Breast epithelium (tissue), 4 donors: ENCODE data around the gene MET. TPM values are rescaled to one million over a fixed set of nuclear protein-coding genes. Genes with fewer than 3 reads are reported as not detected.

Experiments used
- DNase-seq, 2 donors: peaks; one replicate each; pipeline ENCODE4 v3.0.0-alpha.2; 2019; ENCODE audit warnings: low spot score in 2 of 2
- H3K27ac ChIP-seq, 2 donors: fragments of 200-600 bp; sonication (generic) in 1 of 2; one replicate each; pipeline ENCODE4 v1.5.1; 2016 to 2019; ENCODE audit warnings: mild to moderate bottlenecking in 1 of 2
- H3K27me3 ChIP-seq, 2 donors: fragments of 200-600 bp; sonication (generic) in 1 of 2; one replicate each; pipeline versions ENCODE4 v1.5.1 to v1.6.0; 2017 to 2019; ENCODE audit warnings: control low read depth in 1 of 2, mild to moderate bottlenecking in 1 of 2
- H3K36me3 ChIP-seq: fragments of 200-600 bp; one replicate; pipeline ENCODE4 v1.5.1; 2019
- H3K4me1 ChIP-seq, 2 donors: fragments of 200-600 bp; sonication (generic); one replicate each; pipeline ENCODE4 v1.5.1; 2016 to 2019; ENCODE audit warnings: control low read depth in 1 of 2
- H3K4me3 ChIP-seq, 3 donors: fragments of 200-600 bp; sonication (generic); 1 replicate in 2 of 3; 2 replicates in 1 of 3; pipeline ENCODE4 v1.5.1; 2016 to 2019; ENCODE audit warnings: mild to moderate bottlenecking in 3 of 3, moderate library complexity in 2 of 3
- H3K9me3 ChIP-seq, 2 donors: fragments of 200-600 bp; sonication (generic) in 1 of 2; one replicate each; pipeline ENCODE4 v1.5.1; 2016 to 2019; ENCODE audit warnings: control low read depth in 1 of 2
- CTCF ChIP-seq, 3 donors: fragments of 450-650 bp; IDR thresholded peaks; one replicate each; pipeline ENCODE4 v1.5.1; 2016 to 2017; ENCODE audit warnings: antibody characterized with exemption in 3 of 3, mild to moderate bottlenecking in 3 of 3, moderate library complexity in 3 of 3
- POLR2A ChIP-seq: fragments of 450-650 bp; IDR thresholded peaks from one replicate; pipeline ENCODE4 v1.6.1; 2016; ENCODE audit warnings: antibody characterized with exemption, mild to moderate bottlenecking, moderate library complexity
- POLR2AphosphoS5 ChIP-seq, 3 donors: sonication (generic); formaldehyde crosslinking; IDR thresholded peaks; one replicate each; pipeline ENCODE4 v1.6.1; 2017; ENCODE audit warnings: antibody characterized with exemption in 3 of 3
- intact Hi-C: fragments of 100-400 bp; cut with DNase I; formaldehyde crosslinking; loops from one replicate; pipeline ENCODE4 v1.15.1; 2023; ENCODE audit warnings: low total_unique reads
- total RNA-seq, 3 donors: library from RNA; depleted of rRNA; stranded (reverse); fragments of >200 nt; gene quantifications; one replicate each; pipeline ENCODE4 v1.1.0, GENCODE V29; 2016

Gene MET
- total RNA-seq, 3 donors from 2014 or later, result 25.8 to 85.6 (median 40.6) TPM

- Histone ChIP-seq H3K27ac (no peak overlapping the region), H3K9me3 (no peaks in the 10 kb centered on the region), H3K4me1 (no peaks in the 10 kb centered on the region), H3K27me3 (no peaks in the 10 kb centered on the region), H3K4me3 (no peak overlapping the region), H3K36me3 (no peaks in the 10 kb centered on the region)
- DNase-seq, result no peak
- intact Hi-C loops, result no loop called here
- no peak for TF ChIP-seq POLR2A
- TF ChIP-seq CTCF (IDR thresholded peaks at IDR 0.05), result no peak
- no peak for TF ChIP-seq POLR2AphosphoS5 (IDR thresholded peaks at IDR 0.05)
These were observed 114.9 kb downstream of the MET start for GRCh38 chr7:116786791-116787443.

DNA sequence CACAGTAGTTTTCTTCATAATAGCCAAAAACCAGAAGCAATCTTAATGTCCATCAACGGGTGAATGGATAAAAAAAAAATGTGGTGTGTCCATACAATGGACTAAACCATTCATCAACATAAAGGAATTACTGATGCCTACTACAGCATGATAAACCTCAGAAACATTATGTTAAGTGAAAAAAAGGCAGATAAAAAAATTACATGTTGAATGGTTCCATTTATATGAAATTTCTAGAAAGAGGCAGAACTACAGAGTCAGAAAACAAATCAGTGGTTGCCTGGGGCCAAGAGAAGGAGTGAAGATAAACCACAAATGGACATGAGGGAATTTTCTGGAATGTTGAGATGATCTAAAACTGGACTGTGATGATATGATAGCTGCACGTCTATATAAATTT is 115.9 kb downstream of the MET start:
- Histone ChIP-seq H3K4me1 (no peaks in the 10 kb centered on the region), H3K27me3 (no peaks in the 10 kb centered on the region), H3K4me3 (no peak overlapping the region), H3K9me3 (no peaks in the 10 kb centered on the region), H3K36me3 (no peaks in the 10 kb centered on the region), H3K27ac (no peak overlapping the region)
- no peak for TF ChIP-seq POLR2AphosphoS5 (IDR thresholded peaks at IDR 0.05)
- TF ChIP-seq POLR2A, result no peak
- no peak for TF ChIP-seq CTCF (IDR thresholded peaks at IDR 0.05)
- DNase-seq, result no peak
- intact Hi-C loops, result no loop called here

- no peak overlapping the region for H3K4me3 ChIP-seq
- no peaks in the 10 kb centered on the region for H3K27me3 ChIP-seq
- H3K9me3 ChIP-seq, result no peaks in the 10 kb centered on the region
- H3K4me1 ChIP-seq, result no peaks in the 10 kb centered on the region
- no peaks in the 10 kb centered on the region for H3K36me3 ChIP-seq
- no peak for DNase-seq
- H3K27ac ChIP-seq, result no peak overlapping the region
- intact Hi-C loops, result no loop called here
- TF ChIP-seq POLR2A, result no peak
- TF ChIP-seq POLR2AphosphoS5 (IDR thresholded peaks at IDR 0.05), result no peak
- no peak for TF ChIP-seq CTCF (IDR thresholded peaks at IDR 0.05)
These were observed 116.7 kb downstream of the MET start for GRCh38 chr7:116788572-116789197.

DNA sequence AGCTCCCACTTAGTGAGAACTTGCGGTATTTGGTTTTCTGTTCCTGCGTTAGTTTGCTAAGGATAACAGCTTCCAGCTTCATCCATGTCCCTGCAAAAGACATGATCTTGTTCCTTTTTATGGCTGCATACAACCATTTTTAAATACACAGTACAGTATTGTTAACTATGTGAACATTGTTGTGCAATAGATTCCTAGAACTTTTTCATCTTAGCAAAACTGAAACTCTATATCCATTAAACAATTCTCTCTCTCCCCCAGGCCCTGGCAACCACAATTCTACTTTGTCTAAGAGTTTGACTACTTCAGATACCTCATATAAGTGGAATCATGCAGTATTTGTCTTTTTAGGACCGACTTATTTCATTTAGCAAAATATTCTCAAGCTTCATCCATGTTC is 118.0 kb downstream of the MET start:
- Histone ChIP-seq H3K4me3 (no peak overlapping the region), H3K36me3 (no peaks in the 10 kb centered on the region), H3K9me3 (no peaks in the 10 kb centered on the region), H3K27ac (no peak overlapping the region), H3K27me3 (no peaks in the 10 kb centered on the region), H3K4me1 (no peaks in the 10 kb centered on the region)
- intact Hi-C loops, result loop anchor here (5.0 kb wide), 1 partner anchor 103 kb away; no protein-coding TSS in a partner anchor
- no peak for DNase-seq
- TF ChIP-seq POLR2AphosphoS5 (IDR thresholded peaks at IDR 0.05), result no peak
- TF ChIP-seq POLR2A, result no peak
- TF ChIP-seq CTCF (IDR thresholded peaks at IDR 0.05), result no peak

DNA sequence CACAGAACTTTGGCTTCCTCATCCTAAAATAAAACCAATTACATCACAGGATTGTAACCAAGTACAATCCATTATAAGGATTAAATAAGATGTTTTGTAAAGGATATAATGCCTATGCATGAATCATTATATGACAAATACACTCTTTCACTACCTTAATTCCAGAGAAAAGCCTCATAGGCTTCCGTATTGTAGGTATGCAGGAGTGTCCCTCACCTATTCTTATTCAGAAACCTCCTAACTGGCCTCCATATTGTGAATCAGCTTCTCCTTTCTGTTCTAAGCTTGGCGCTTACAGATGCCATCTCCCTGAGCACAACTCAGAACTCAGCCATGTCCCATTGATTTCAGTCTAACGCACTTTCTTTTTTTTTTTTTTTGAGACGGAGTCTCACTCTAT is 120.8 kb downstream of the MET start:
- H3K27ac ChIP-seq, result no peak overlapping the region
- no peaks in the 10 kb centered on the region for H3K9me3 ChIP-seq
- no peaks in the 10 kb centered on the region for H3K4me1 ChIP-seq
- intact Hi-C loops, result loop anchor here (5.0 kb wide), 1 partner anchor 106 kb away; no protein-coding TSS in a partner anchor
- H3K27me3 ChIP-seq, result no peaks in the 10 kb centered on the region
- no peak overlapping the region for H3K4me3 ChIP-seq
- no peak for TF ChIP-seq POLR2A
- DNase-seq, result no peak
- H3K36me3 ChIP-seq, result no peaks in the 10 kb centered on the region
